Neural progenitor cell (in vitro differentiated cells): ENCODE data around the gene EFCAB6.

Experiments
- CTCF ChIP-seq: fragments of 200-600 bp; sonication (generic); IDR thresholded peaks from 2 replicates; pipeline ENCODE4 v1.5.1; 2017; ENCODE audit warnings: antibody characterized with exemption, mild to moderate bottlenecking
- EZH2phosphoT487 ChIP-seq: fragments of 200-600 bp; sonication (generic); IDR thresholded peaks from 2 replicates; pipeline ENCODE4 v1.6.1; 2017; ENCODE audit warnings: antibody characterized with exemption

- TF ChIP-seq CTCF (no peak), EZH2phosphoT487 (no peak)
These were observed 144.4 kb downstream of the EFCAB6 start for GRCh38 chr22:43667656-43668055.
